ENCODE results near the gene ZNF800. TPM values are rescaled to one million over a fixed set of nuclear protein-coding genes. Genes with fewer than 3 reads are reported as not detected.
"Not testable (repeated sequence)": the region's sequence is repeated elsewhere in the genome, so short reads cannot be mapped to it uniquely, and the experiment has no call there.

Gene ZNF800
- total RNA-seq, 2 experiments from 2014 or later = 73.9 to 78.9 TPM

GRCh38 chr7:127437837-127438236 lies 45.3 kb upstream of the ZNF800 start:
- H3K27ac ChIP-seq (ENCODE audit: low read depth in 1 of 2, low read length in 2 of 2) = no peak overlapping the region
- no peaks in the 10 kb centered on the region for H3K27me3 ChIP-seq (ENCODE audit: control insufficient read depth in 1 of 2, insufficient read depth in 2 of 2, low read length in 2 of 2)

GRCh38 chr7:127437241-127437640 lies 44.7 kb upstream of the ZNF800 start:
- POLR2A ChIA-PET = interaction anchor here (1.1 kb wide), 1 partner anchor 14 kb away, joined by 3 read pairs; no protein-coding TSS in a partner anchor
- no peaks in the 10 kb centered on the region for H3K36me3 ChIP-seq (ENCODE audit: insufficient read depth, low read length)
- TF ChIP-seq CTCF (IDR thresholded peaks at IDR 0.05) = no peak
- DNase-seq = no peak
- Mint-ChIP-seq H3K4me1 (ENCODE audit: low read depth) (no peaks in the 10 kb centered on the region), H3K27ac (no peak overlapping the region), H3K27me3 (peaks cover 5% of the 10 kb centered on the region), H3K9me3 (no peaks in the 10 kb centered on the region), H3K36me3 (ENCODE audit: low read depth) (no peaks in the 10 kb centered on the region), H3K4me3 (no peak overlapping the region)
- H3K27me3 ChIP-seq (ENCODE audit: control insufficient read depth in 1 of 2, insufficient read depth in 2 of 2, low read length in 2 of 2) = no peaks in the 10 kb centered on the region
- no peak overlapping the region for H3K27ac ChIP-seq (ENCODE audit: low read depth in 1 of 2, low read length in 2 of 2)
- no peaks in the 10 kb centered on the region for H3K9me3 ChIP-seq (ENCODE audit: control insufficient read depth in 1 of 2, insufficient read depth in 1 of 2, low read length in 2 of 2)
- H3K4me3 ChIP-seq (ENCODE audit: low read length) = no peak overlapping the region
- intact Hi-C loops (cut with DNase I, micrococcal nuclease) = no loop called here
- ATAC-seq (ENCODE audit: poor library complexity) = no peak
- H3K4me1 ChIP-seq (ENCODE audit: insufficient read depth, low read length) = no peaks in the 10 kb centered on the region
- CTCF ChIA-PET = no interaction called here

More at GRCh38 chr7:127437837-127438236, 45.3 kb upstream of the ZNF800 start:
- DNase-seq (no peak), ATAC-seq (ENCODE audit: poor library complexity) (no peak)
- H3K4me3 Mint-ChIP-seq = no peak overlapping the region
- intact Hi-C loops (cut with DNase I, micrococcal nuclease) = no loop called here
- no peak for TF ChIP-seq CTCF (IDR thresholded peaks at IDR 0.05)
- no peak overlapping the region for H3K27ac Mint-ChIP-seq
- Histone ChIP-seq H3K4me1 (ENCODE audit: insufficient read depth, low read length) (no peaks in the 10 kb centered on the region), H3K4me3 (ENCODE audit: low read length) (no peak overlapping the region), H3K36me3 (ENCODE audit: insufficient read depth, low read length) (no peaks in the 10 kb centered on the region), H3K9me3 (ENCODE audit: control insufficient read depth in 1 of 2, insufficient read depth in 1 of 2, low read length in 2 of 2) (no peaks in the 10 kb centered on the region)
- H3K4me1 Mint-ChIP-seq (ENCODE audit: low read depth) = no peaks in the 10 kb centered on the region
- ChIA-PET CTCF (interaction anchor here (1.1 kb wide), 1 partner anchor 90 kb away, joined by 3 read pairs; no protein-coding TSS in a partner anchor), POLR2A (interaction anchor here (1.1 kb wide), 1 partner anchor 13 kb away, joined by 3 read pairs; no protein-coding TSS in a partner anchor)
- H3K36me3 Mint-ChIP-seq (ENCODE audit: low read depth) = no peaks in the 10 kb centered on the region
- peaks cover 5% of the 10 kb centered on the region for H3K27me3 Mint-ChIP-seq
- H3K9me3 Mint-ChIP-seq = no peaks in the 10 kb centered on the region

GRCh38 chr7:127429281-127429680 lies 36.8 kb upstream of the ZNF800 start:
- H3K36me3 ChIP-seq (ENCODE audit: insufficient read depth, low read length); DNase-seq; H3K4me1 ChIP-seq (ENCODE audit: insufficient read depth, low read length); CTCF ChIA-PET; H3K27ac Mint-ChIP-seq; H3K27me3 ChIP-seq (ENCODE audit: control insufficient read depth in 1 of 2, insufficient read depth in 2 of 2, low read length in 2 of 2); ATAC-seq (ENCODE audit: poor library complexity); intact Hi-C loops (cut with DNase I, micrococcal nuclease); H3K27me3 Mint-ChIP-seq; H3K4me3 ChIP-seq (ENCODE audit: low read length); H3K27ac ChIP-seq (ENCODE audit: low read depth in 1 of 2, low read length in 2 of 2); H3K9me3 Mint-ChIP-seq; H3K4me3 Mint-ChIP-seq; H3K36me3 Mint-ChIP-seq (ENCODE audit: low read depth); H3K9me3 ChIP-seq (ENCODE audit: control insufficient read depth in 1 of 2, insufficient read depth in 1 of 2, low read length in 2 of 2): not testable (repeated sequence)
- POLR2A ChIA-PET = interaction anchor here (0.9 kb wide), 1 partner anchor 37 kb away, joined by 4 read pairs; the partner anchor contains the start of gene ZNF800
- H3K4me1 Mint-ChIP-seq (ENCODE audit: low read depth) = peaks cover 18% of the 10 kb centered on the region

GRCh38 chr7:127419196-127419595 lies 26.7 kb upstream of the ZNF800 start:
- H3K36me3 ChIP-seq (ENCODE audit: insufficient read depth, low read length) = no peaks in the 10 kb centered on the region
- no peak for TF ChIP-seq CTCF (IDR thresholded peaks at IDR 0.05)
- Mint-ChIP-seq H3K36me3 (ENCODE audit: low read depth) (no peaks in the 10 kb centered on the region), H3K27me3 (no peaks in the 10 kb centered on the region), H3K4me3 (no peak overlapping the region), H3K27ac (no peak overlapping the region), H3K4me1 (ENCODE audit: low read depth) (peaks cover 30% of the 10 kb centered on the region), H3K9me3 (no peaks in the 10 kb centered on the region)
- intact Hi-C loops (cut with DNase I, micrococcal nuclease) = no loop called here
- H3K4me3 ChIP-seq (ENCODE audit: low read length) = no peak overlapping the region
- peaks cover 15% of the 10 kb centered on the region for H3K4me1 ChIP-seq (ENCODE audit: insufficient read depth, low read length)
- ChIA-PET CTCF (no interaction called here), POLR2A (interaction anchor here (0.6 kb wide), 1 partner anchor 28 kb away, joined by 3 read pairs; no protein-coding TSS in a partner anchor)
- no peaks in the 10 kb centered on the region for H3K27me3 ChIP-seq (ENCODE audit: control insufficient read depth in 1 of 2, insufficient read depth in 2 of 2, low read length in 2 of 2)
- DNase-seq = no peak
- no peak for ATAC-seq (ENCODE audit: poor library complexity)
- H3K27ac ChIP-seq (ENCODE audit: low read depth in 1 of 2, low read length in 2 of 2) = no peak overlapping the region
- H3K9me3 ChIP-seq (ENCODE audit: control insufficient read depth in 1 of 2, insufficient read depth in 1 of 2, low read length in 2 of 2) = no peaks in the 10 kb centered on the region

Data from CD4-positive, alpha-beta T cell (primary cell).